Measurements from ENCODE around the gene POLG. TPM values are rescaled to one million over a fixed set of nuclear protein-coding genes. Genes with fewer than 3 reads are reported as not detected.

Gene POLG
- total and polyA plus RNA-seq, 2 of the 4 experiments (the other 2 are of a cell fraction), result 19.9 to 30.6 TPM

GRCh38 chr15:89370120-89370977, 35.7 kb upstream of the POLG start:
- no peak overlapping the region for H3K14ac ChIP-seq (replicated peaks; ENCODE audit: low read depth, low read length)
- BruUV-seq (replicated peaks), result no TSS peak
- ATAC-seq (ENCODE audit: low read depth), result no peak
- H4K20me1 ChIP-seq (ENCODE audit: insufficient read depth, low read length), result 0 out of 2 replicates have a peak, but pooled peaks cover 6% of the 10 kb centered on the region
- WGBS, 2 experiments (ENCODE audit: extremely low coverage in 2 of 2, insufficient read length in 1 of 2), result 10% methylated on average over 11 of the region's 33 CpGs; no CpG with 5 or more reads in 1 of the 2 experiments
- intact Hi-C loops (cut with micrococcal nuclease), result no loop called here
- no peak overlapping the region for H3K18ac ChIP-seq (ENCODE audit: low read depth, low read length)
- no peak overlapping the region for H2BK15ac ChIP-seq (ENCODE audit: low read depth, low read length)
- no peak for DNase-seq
- H3K4me3 ChIP-seq (ENCODE audit: insufficient read depth, low read depth, low read length), result no peak overlapping the region
- H3K9me1 ChIP-seq (ENCODE audit: insufficient read depth, low read length), result no peaks in the 10 kb centered on the region
- POLR2A ChIA-PET (ENCODE audit: unreplicated experiment), result no interaction called here
- H2AK9ac ChIP-seq (replicated peaks; ENCODE audit: low read depth, low read length, poor library complexity), result no peak overlapping the region
- H3K27ac ChIP-seq (ENCODE audit: insufficient read depth, low read length), result no peak overlapping the region
- H2BK20ac ChIP-seq (ENCODE audit: low read depth, low read length), result no peak overlapping the region
- no peak overlapping the region for H4K8ac ChIP-seq (ENCODE audit: low read depth in 2 of 2, low read length in 2 of 2)
- no peaks in the 10 kb centered on the region for H3K4me1 ChIP-seq (ENCODE audit: control insufficient read depth, insufficient read depth, low read length)
- no peak overlapping the region for H3K4ac ChIP-seq (ENCODE audit: low read depth, low read length)
- H2AK5ac ChIP-seq (ENCODE audit: low read depth, low read length), result no peak overlapping the region
- peaks cover 2% of the 10 kb centered on the region for H3K9me3 ChIP-seq (ENCODE audit: control insufficient read depth, insufficient read depth, low read length)
- no peak overlapping the region for H3K23ac ChIP-seq (ENCODE audit: low read depth, low read length)
- in situ Hi-C loops (cut with MboI; ENCODE audit: low sequenced_read_pairs), result no loop called here
- no peak overlapping the region for H3K4me2 ChIP-seq (ENCODE audit: low read depth, low read length)
- H2BK5ac ChIP-seq (ENCODE audit: low read depth, low read length, poor library complexity, severe bottlenecking), result no peak overlapping the region
- CTCF ChIA-PET, result no interaction called here
- no peak overlapping the region for H2AFZ ChIP-seq (replicated peaks; ENCODE audit: low read length, poor library complexity)
- no peaks in the 10 kb centered on the region for H3K79me1 ChIP-seq (ENCODE audit: low read depth in 1 of 2, low read length in 2 of 2)
- no peaks in the 10 kb centered on the region for H3K36me3 ChIP-seq (ENCODE audit: control insufficient read depth, insufficient read depth, low read length)
- no peak overlapping the region for H3K9ac ChIP-seq (ENCODE audit: low read depth, low read length)
- H2BK120ac ChIP-seq (ENCODE audit: low read depth, low read length), result no peak overlapping the region
- no peak overlapping the region for H4K91ac ChIP-seq (ENCODE audit: insufficient read depth, low read depth, low read length)
- dilution Hi-C loops (cut with HindIII; ENCODE audit: low sequenced_read_pairs, unreplicated experiment), result no loop called here
- H4K5ac ChIP-seq (ENCODE audit: low read depth, low read length), result no peak overlapping the region
- H3K27me3 ChIP-seq (ENCODE audit: control insufficient read depth, insufficient read depth, low read length), result peaks cover 96% of the 10 kb centered on the region
- no peak overlapping the region for H3K56ac ChIP-seq (ENCODE audit: extremely low read depth, insufficient read depth, low read length)
- TF ChIP-seq RCOR1 (IDR thresholded peaks at IDR 0.05; ENCODE audit: insufficient replicate concordance, low read length), result no peak
- TF ChIP-seq MAZ (IDR thresholded peaks at IDR 0.05; ENCODE audit: borderline replicate concordance, low read depth, low read length), result no peak
- no peak for TF ChIP-seq RFX5 (IDR thresholded peaks at IDR 0.05; ENCODE audit: low read depth, low read length)
- TF ChIP-seq SMC3 (IDR thresholded peaks at IDR 0.05; ENCODE audit: low read depth, low read length), result no peak
- no peak for TF ChIP-seq BHLHE40 (IDR thresholded peaks at IDR 0.05; ENCODE audit: low read depth, low read length)
- no peak for TF ChIP-seq CTCF (conservative IDR thresholded peaks at IDR 0.05; ENCODE audit: low read depth, low read length)
- TF ChIP-seq MAFK (IDR thresholded peaks at IDR 0.05; ENCODE audit: low read depth, low read length), result no peak
- no peak for TF ChIP-seq NFE2L2 (IDR thresholded peaks at IDR 0.05; ENCODE audit: low read depth, low read length)
- no peak for TF ChIP-seq CEBPB (IDR thresholded peaks at IDR 0.05; ENCODE audit: low read depth, low read length)
- no peak for TF ChIP-seq FOS (IDR thresholded peaks at IDR 0.05; ENCODE audit: low read depth, low read length)
- TF ChIP-seq ELK1 (IDR thresholded peaks at IDR 0.05; ENCODE audit: borderline replicate concordance, low read depth, low read length), result no peak
- TF ChIP-seq CHD1 (IDR thresholded peaks at IDR 0.05; ENCODE audit: low read depth, low read length), result no peak
- no peak for TF ChIP-seq USF2 (IDR thresholded peaks at IDR 0.05; ENCODE audit: low read depth, low read length)
- no peak for TF ChIP-seq POLR2A (IDR thresholded peaks at IDR 0.05; ENCODE audit: low read depth, low read length)
- TF ChIP-seq MXI1 (IDR thresholded peaks at IDR 0.05; ENCODE audit: borderline replicate concordance, low read depth, low read length), result no peak

Data from IMR-90 (cell line).